Measurements from ENCODE around the gene COL4A2. TPM values are rescaled to one million over a fixed set of nuclear protein-coding genes. Genes with fewer than 3 reads are reported as not detected.

The COL4A2 gene
- total RNA-seq, 6 donors from 2014 or later, result 169 to 458 (median 258) TPM

- Histone ChIP-seq H3K27me3 (no peaks in the 10 kb centered on the region), H3K27ac (no peak overlapping the region), H3K9me3 (no peaks in the 10 kb centered on the region), H3K36me3 (peaks cover 0 to 5% (median 0%) of the 10 kb centered on the region in 4 donors), H3K4me1 (peaks cover 9 to 18% (median 12%) of the 10 kb centered on the region in 4 donors), H3K4me3 (no peak overlapping the region)
- DNase-seq, result no peak
- TF ChIP-seq POLR2AphosphoS5 (IDR thresholded peaks at IDR 0.05) (no peak), POLR2A (IDR thresholded peaks at IDR 0.05) (no peak), CTCF (IDR thresholded peaks at IDR 0.05) (no peak)
- 66 to 67% methylated on average over 3 of the region's 3 CpGs for WGBS, 2 donors
- no peak for ATAC-seq (ENCODE audit: low FRiP score in 2 of 2)
These were observed 58.8 kb downstream of the COL4A2 start for GRCh38 chr13:110365876-110366275.

- H3K27ac ChIP-seq, result no peak overlapping the region
- 88 to 91% methylated on average over 3 of the region's 3 CpGs for WGBS, 2 donors
These were observed 59.6 kb downstream of the COL4A2 start for GRCh38 chr13:110366733-110367132.

GRCh38 chr13:110367620-110368019 is 60.5 kb downstream of the COL4A2 start:
- Histone ChIP-seq H3K27ac (no peak overlapping the region), H3K27me3 (no peaks in the 10 kb centered on the region), H3K9me3 (no peaks in the 10 kb centered on the region), H3K36me3 (no peaks in the 10 kb centered on the region), H3K4me1 (peaks cover 0 to 8% (median 5%) of the 10 kb centered on the region in 4 donors), H3K4me3 (no peak overlapping the region)
- DNase-seq, result no peak
- TF ChIP-seq POLR2AphosphoS5 (IDR thresholded peaks at IDR 0.05), result no peak
- TF ChIP-seq POLR2A (IDR thresholded peaks at IDR 0.05), result no peak
- TF ChIP-seq EP300 (IDR thresholded peaks at IDR 0.05), result no peak
- no peak for TF ChIP-seq CTCF (IDR thresholded peaks at IDR 0.05)
- ATAC-seq (ENCODE audit: low FRiP score in 2 of 2), result no peak
- 63 to 74% methylated on average over 4 of the region's 4 CpGs for WGBS, 2 donors

More at GRCh38 chr13:110366733-110367132, 59.6 kb downstream of the COL4A2 start:
- no peaks in the 10 kb centered on the region for H3K9me3 ChIP-seq
- H3K36me3 ChIP-seq, result peaks cover 0 to 2% (median 0%) of the 10 kb centered on the region in 4 donors
- H3K4me1 ChIP-seq, result peaks cover under 1 to 14% (median 6%) of the 10 kb centered on the region in 4 donors
- no peak for ATAC-seq (ENCODE audit: low FRiP score in 2 of 2)
- H3K27me3 ChIP-seq, result no peaks in the 10 kb centered on the region
- no peak for TF ChIP-seq POLR2A (IDR thresholded peaks at IDR 0.05)
- no peak for TF ChIP-seq CTCF (IDR thresholded peaks at IDR 0.05)
- no peak for TF ChIP-seq POLR2AphosphoS5 (IDR thresholded peaks at IDR 0.05)
- no peak for TF ChIP-seq EP300 (IDR thresholded peaks at IDR 0.05)
- DNase-seq, result no peak
- no peak overlapping the region for H3K4me3 ChIP-seq

GRCh38 chr13:110368408-110368807 is 61.3 kb downstream of the COL4A2 start:
- DNase-seq, result no peak
- no peak for TF ChIP-seq POLR2AphosphoS5 (IDR thresholded peaks at IDR 0.05)
- Histone ChIP-seq H3K27me3 (no peaks in the 10 kb centered on the region), H3K4me3 (no peak overlapping the region), H3K27ac (no peak overlapping the region), H3K36me3 (no peaks in the 10 kb centered on the region), H3K9me3 (no peaks in the 10 kb centered on the region), H3K4me1 (peaks cover 0 to 8% (median 5%) of the 10 kb centered on the region in 4 donors)
- no peak for ATAC-seq (ENCODE audit: low FRiP score in 2 of 2)
- 72 to 75% methylated on average over 2 of the region's 2 CpGs for WGBS, 2 donors

- ATAC-seq (ENCODE audit: low FRiP score in 2 of 2), result no peak
- H3K4me1 ChIP-seq, result peaks cover 0 to 11% (median 7%) of the 10 kb centered on the region in 4 donors
- H3K9me3 ChIP-seq, result no peaks in the 10 kb centered on the region
- 87 to 91% methylated on average over 5 of the region's 5 CpGs for WGBS, 2 donors
- H3K4me3 ChIP-seq, result no peak overlapping the region
- H3K27ac ChIP-seq, result no peak overlapping the region
- no peak for TF ChIP-seq POLR2AphosphoS5 (IDR thresholded peaks at IDR 0.05)
- H3K36me3 ChIP-seq, result no peaks in the 10 kb centered on the region
- DNase-seq, result no peak
- no peaks in the 10 kb centered on the region for H3K27me3 ChIP-seq
These were observed 62.3 kb downstream of the COL4A2 start for GRCh38 chr13:110369400-110369799.
